Panc1 (cell line): Measurements from ENCODE around the gene OR8B3. TPM values are rescaled to one million over a fixed set of nuclear protein-coding genes. Genes with fewer than 3 reads are reported as not detected.

Experiments
- ATAC-seq: fragments of 200-7000 bp; cut with Tn5 transposase; 2 replicates; pipeline ENCODE4 v1.9.1; 2020; ENCODE audit warnings: mild to moderate bottlenecking, moderate library complexity
- BruUV-seq: library from RNA; stranded (reverse); fragments of 400-500 nt; replicated peaks from 2 replicates; lab custom pipeline; 2021; lab: Mats Ljungman, UMichigan
- CTCF ChIA-PET: fragments of 300-600 bp; sonication (Branson Sonifier 250); formaldehyde crosslinking; loops from one replicate; lab custom pipeline; 2022; ENCODE audit warnings: antibody characterized with exemption; lab: Charles Lee
- POLR2A ChIA-PET: fragments of 300-600 bp; sonication (Branson Sonifier 250); formaldehyde crosslinking; loops from one replicate; lab custom pipeline; 2022; ENCODE audit warnings: antibody characterized with exemption; lab: Charles Lee
- DNase-seq: peaks from one replicate; pipeline ENCODE4 v3.0.0-alpha.2; 2010; ENCODE audit warnings: low read depth, low spot score
- H3K27ac ChIP-seq: 2 replicates; pipeline ENCODE4 v1.5.1; 2011; ENCODE audit warnings: mild to moderate bottlenecking, low read length, inconsistent platforms
- H3K27me3 ChIP-seq: fragments of 200-500 bp; sonication (Bioruptor generic); 2 replicates; pipeline ENCODE4 v1.6.0; 2014; ENCODE audit warnings: low read length, inconsistent platforms; ENCODE audit not compliant: control insufficient read depth, insufficient read depth
- H3K36me3 ChIP-seq: fragments of 200-500 bp; sonication (Bioruptor generic); 2 replicates; pipeline ENCODE4 v1.5.1; 2014; ENCODE audit warnings: inconsistent platforms, mild to moderate bottlenecking, low read length, moderate library complexity; ENCODE audit not compliant: control insufficient read depth, insufficient read depth
- H3K4me1 ChIP-seq: 2 replicates; pipeline ENCODE4 v1.5.1; 2011; ENCODE audit warnings: inconsistent platforms, mild to moderate bottlenecking, low read length, moderate library complexity; ENCODE audit not compliant: control insufficient read depth, insufficient read depth
- H3K4me3 ChIP-seq, 2 experiments: 2 replicates each; pipeline ENCODE4 v1.5.1; 2011 to 2012; ENCODE audit warnings: low read depth in 2 of 2, low read length in 2 of 2, mild to moderate bottlenecking in 2 of 2, inconsistent platforms in 1 of 2, moderate library complexity in 1 of 2
- H3K9me3 ChIP-seq: fragments of 200-500 bp; sonication (Bioruptor generic); 2 replicates; pipeline ENCODE4 v1.5.1; 2014; ENCODE audit warnings: low read depth, mild to moderate bottlenecking, inconsistent platforms, low read length, moderate library complexity; ENCODE audit not compliant: control insufficient read depth, insufficient read depth
- POLR2AphosphoS5 ChIP-seq: IDR thresholded peaks from 2 replicates; pipeline ENCODE4 v1.6.1; 2012; ENCODE audit warnings: mild to moderate bottlenecking, low read depth, low read length, moderate library complexity
- SIN3A ChIP-seq: IDR thresholded peaks from 2 replicates; pipeline ENCODE4 v1.6.1; 2012; ENCODE audit warnings: low read depth, mild to moderate bottlenecking, low read length, moderate library complexity, borderline replicate concordance; ENCODE audit not compliant: insufficient read depth
- TCF7L2 ChIP-seq: IDR thresholded peaks from 2 replicates; pipeline ENCODE4 v1.6.1; 2011; ENCODE audit warnings: mild to moderate bottlenecking, low read depth, low read length, inconsistent platforms
- in situ Hi-C: cut with HindIII; loops from 2 replicates; pipeline ENCODE4 v1.10.0; 2016; ENCODE audit warnings: low sequenced_read_pairs, low pct_unique_long_range_greater_than_20kb
- intact Hi-C: fragments of 100-400 bp; cut with micrococcal nuclease; formaldehyde crosslinking; loops from one replicate; pipeline ENCODE4 v1.10.0; 2022; ENCODE audit not compliant: unreplicated experiment
- total RNA-seq: library from RNA; stranded (reverse); gene quantifications from one replicate; pipeline ENCODE4 v1.2.1, GENCODE V29; 2021; ENCODE audit not compliant: unreplicated experiment
- TF ChIP-seq, protein P1 (sequence below): fragments of 450-650 bp; IDR thresholded peaks from 2 replicates; pipeline ENCODE4 v1.5.1; 2017; ENCODE audit warnings: mild to moderate bottlenecking
- TF ChIP-seq, protein P2 (sequence below), 2 experiments: IDR thresholded peaks; 2 replicates each; pipeline ENCODE4 v1.6.1; 2011 to 2012; ENCODE audit warnings: low read depth in 2 of 2, control low read depth in 1 of 2, low read length in 1 of 2, mild to moderate bottlenecking in 1 of 2, moderate library complexity in 1 of 2; ENCODE audit not compliant: insufficient read depth in 1 of 2

Gene OR8B3
- total RNA-seq, 1 experiment from 2014 or later = not detected

DNA sequence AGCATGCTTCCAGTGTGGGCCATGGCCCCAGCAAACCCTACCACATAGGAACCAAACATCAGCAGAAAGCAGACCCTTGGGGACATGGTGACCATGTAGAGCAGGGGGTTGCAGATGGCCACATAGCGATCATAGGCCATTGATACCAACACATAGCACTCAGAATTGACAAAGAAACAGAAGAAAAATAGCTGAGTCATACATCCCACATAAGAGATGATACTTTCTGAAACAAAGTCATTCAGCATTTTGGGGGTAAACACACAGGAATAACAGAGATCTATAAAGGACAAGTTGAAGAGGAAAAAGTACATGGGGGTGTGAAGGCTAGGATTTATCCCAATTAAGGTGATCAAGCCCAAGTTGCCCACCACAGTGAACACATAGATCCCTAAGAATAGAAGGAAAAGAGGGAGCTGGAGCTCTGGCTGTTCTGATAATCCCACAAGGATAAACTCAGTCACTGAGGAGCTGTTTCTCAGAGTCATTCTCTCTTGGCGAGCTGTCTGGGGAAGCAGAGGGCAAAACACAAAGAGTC, 25.6 kb upstream of the OR8B3 start, which contains the start of gene OR8B4:
Gene OR8B4, minus strand, starts transcription at position 488 of the 538 bp plus-strand sequence. Its CDS starts 0 bp downstream, at position 488.
- DNase-seq = no peak
- no peaks in the 10 kb centered on the region for H3K36me3 ChIP-seq
- H3K9me3 ChIP-seq = no peaks in the 10 kb centered on the region
- no peak within 1 kb of the TSS for H3K27ac ChIP-seq
- ChIA-PET CTCF (no interaction called here), POLR2A (no interaction called here)
- in situ Hi-C loops (no loop called here), intact Hi-C loops (no loop called here)
- H3K4me3 ChIP-seq = no peak within 1 kb of the TSS
- BruUV-seq = no TSS peak
- TF ChIP-seq, protein P1, sequence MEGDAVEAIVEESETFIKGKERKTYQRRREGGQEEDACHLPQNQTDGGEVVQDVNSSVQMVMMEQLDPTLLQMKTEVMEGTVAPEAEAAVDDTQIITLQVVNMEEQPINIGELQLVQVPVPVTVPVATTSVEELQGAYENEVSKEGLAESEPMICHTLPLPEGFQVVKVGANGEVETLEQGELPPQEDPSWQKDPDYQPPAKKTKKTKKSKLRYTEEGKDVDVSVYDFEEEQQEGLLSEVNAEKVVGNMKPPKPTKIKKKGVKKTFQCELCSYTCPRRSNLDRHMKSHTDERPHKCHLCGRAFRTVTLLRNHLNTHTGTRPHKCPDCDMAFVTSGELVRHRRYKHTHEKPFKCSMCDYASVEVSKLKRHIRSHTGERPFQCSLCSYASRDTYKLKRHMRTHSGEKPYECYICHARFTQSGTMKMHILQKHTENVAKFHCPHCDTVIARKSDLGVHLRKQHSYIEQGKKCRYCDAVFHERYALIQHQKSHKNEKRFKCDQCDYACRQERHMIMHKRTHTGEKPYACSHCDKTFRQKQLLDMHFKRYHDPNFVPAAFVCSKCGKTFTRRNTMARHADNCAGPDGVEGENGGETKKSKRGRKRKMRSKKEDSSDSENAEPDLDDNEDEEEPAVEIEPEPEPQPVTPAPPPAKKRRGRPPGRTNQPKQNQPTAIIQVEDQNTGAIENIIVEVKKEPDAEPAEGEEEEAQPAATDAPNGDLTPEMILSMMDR = no peak
- TF ChIP-seq SIN3A (no peak), TCF7L2 (no peak), POLR2AphosphoS5 (no peak)
- TF ChIP-seq, protein P2, sequence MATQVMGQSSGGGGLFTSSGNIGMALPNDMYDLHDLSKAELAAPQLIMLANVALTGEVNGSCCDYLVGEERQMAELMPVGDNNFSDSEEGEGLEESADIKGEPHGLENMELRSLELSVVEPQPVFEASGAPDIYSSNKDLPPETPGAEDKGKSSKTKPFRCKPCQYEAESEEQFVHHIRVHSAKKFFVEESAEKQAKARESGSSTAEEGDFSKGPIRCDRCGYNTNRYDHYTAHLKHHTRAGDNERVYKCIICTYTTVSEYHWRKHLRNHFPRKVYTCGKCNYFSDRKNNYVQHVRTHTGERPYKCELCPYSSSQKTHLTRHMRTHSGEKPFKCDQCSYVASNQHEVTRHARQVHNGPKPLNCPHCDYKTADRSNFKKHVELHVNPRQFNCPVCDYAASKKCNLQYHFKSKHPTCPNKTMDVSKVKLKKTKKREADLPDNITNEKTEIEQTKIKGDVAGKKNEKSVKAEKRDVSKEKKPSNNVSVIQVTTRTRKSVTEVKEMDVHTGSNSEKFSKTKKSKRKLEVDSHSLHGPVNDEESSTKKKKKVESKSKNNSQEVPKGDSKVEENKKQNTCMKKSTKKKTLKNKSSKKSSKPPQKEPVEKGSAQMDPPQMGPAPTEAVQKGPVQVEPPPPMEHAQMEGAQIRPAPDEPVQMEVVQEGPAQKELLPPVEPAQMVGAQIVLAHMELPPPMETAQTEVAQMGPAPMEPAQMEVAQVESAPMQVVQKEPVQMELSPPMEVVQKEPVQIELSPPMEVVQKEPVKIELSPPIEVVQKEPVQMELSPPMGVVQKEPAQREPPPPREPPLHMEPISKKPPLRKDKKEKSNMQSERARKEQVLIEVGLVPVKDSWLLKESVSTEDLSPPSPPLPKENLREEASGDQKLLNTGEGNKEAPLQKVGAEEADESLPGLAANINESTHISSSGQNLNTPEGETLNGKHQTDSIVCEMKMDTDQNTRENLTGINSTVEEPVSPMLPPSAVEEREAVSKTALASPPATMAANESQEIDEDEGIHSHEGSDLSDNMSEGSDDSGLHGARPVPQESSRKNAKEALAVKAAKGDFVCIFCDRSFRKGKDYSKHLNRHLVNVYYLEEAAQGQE (IDR thresholded peaks at IDR 0.05; ENCODE audit: insufficient read depth in 1 of 2, low read depth in 2 of 2, low read length in 1 of 2) = no peak
- H3K27me3 ChIP-seq = peaks cover 4% of the 10 kb centered on the region
- no peaks in the 10 kb centered on the region for H3K4me1 ChIP-seq
- no peak for ATAC-seq

DNA sequence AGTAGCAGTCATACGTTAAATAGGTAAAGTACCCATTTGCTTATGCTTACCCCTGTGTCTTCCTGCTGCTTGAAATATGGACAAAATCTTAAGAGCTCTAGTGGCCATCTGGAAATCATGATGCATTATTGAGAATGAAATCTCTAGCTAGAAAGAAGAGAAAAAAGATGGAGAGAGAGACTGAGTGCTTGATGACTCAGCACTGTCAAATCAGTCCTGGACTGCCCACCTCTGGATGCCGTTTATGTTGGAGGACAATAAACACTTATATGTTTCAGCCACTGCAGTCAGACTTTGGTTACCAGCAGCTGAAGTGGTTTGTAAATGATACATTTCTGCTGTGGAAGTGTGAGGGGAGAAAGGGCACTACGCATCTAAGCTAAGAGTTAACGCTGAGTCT, 22.2 kb upstream of the OR8B3 start:
- no peak overlapping the region for H3K27ac ChIP-seq
- no peaks in the 10 kb centered on the region for H3K9me3 ChIP-seq
- no peak overlapping the region for H3K4me3 ChIP-seq
- DNase-seq (no peak), ATAC-seq (no peak)
- in situ Hi-C loops = no loop called here
- H3K27me3 ChIP-seq = peaks cover 11% of the 10 kb centered on the region
- no TSS peak for BruUV-seq
- H3K36me3 ChIP-seq = no peaks in the 10 kb centered on the region
- intact Hi-C loops = no loop called here
- TF ChIP-seq, protein P1 = no peak
- TF ChIP-seq, protein P2 (IDR thresholded peaks at IDR 0.05; ENCODE audit: insufficient read depth in 1 of 2, low read depth in 2 of 2, low read length in 1 of 2) = no peak
- no peak for TF ChIP-seq POLR2AphosphoS5
- TF ChIP-seq TCF7L2 = no peak
- TF ChIP-seq SIN3A = no peak
- H3K4me1 ChIP-seq = no peaks in the 10 kb centered on the region
- ChIA-PET POLR2A (no interaction called here), CTCF (no interaction called here)
